ENCODE data around the gene OAS2. TPM values are rescaled to one million over a fixed set of nuclear protein-coding genes. Genes with fewer than 3 reads are reported as not detected.

OAS2 gene
- 0.41 TPM for total RNA-seq (ENCODE audit: unreplicated experiment)
- long read RNA-seq: 0 reads

- no peak within 1 kb of the TSS for H3K27ac Mint-ChIP-seq (ENCODE audit: unreplicated experiment)
- no peak for DNase-seq (ENCODE audit: low spot score)
- H3K27me3 Mint-ChIP-seq (ENCODE audit: unreplicated experiment): no peaks in the 10 kb centered on the region
- no peaks in the 10 kb centered on the region for H3K9me3 Mint-ChIP-seq (ENCODE audit: unreplicated experiment)
- H3K4me3 Mint-ChIP-seq (ENCODE audit: unreplicated experiment): no peak within 1 kb of the TSS
- no peak for TF ChIP-seq CTCF (IDR thresholded peaks at IDR 0.05; ENCODE audit: unreplicated experiment)
- H3K4me1 Mint-ChIP-seq (ENCODE audit: unreplicated experiment): no peaks in the 10 kb centered on the region
- H3K36me3 Mint-ChIP-seq (ENCODE audit: low read depth, unreplicated experiment): no peaks in the 10 kb centered on the region
These were observed at the start of gene OAS2 for GRCh38 chr12:112978163-112979040. TSS of gene OAS2 (plus strand) at chr12:112978519. CDS start at chr12:112978609, 90 bp downstream.

GRCh38 chr12:112928978-112929377 is 49.3 kb upstream of the OAS2 start:
- no peak for DNase-seq (ENCODE audit: low spot score)
- no peak overlapping the region for H3K27ac Mint-ChIP-seq (ENCODE audit: unreplicated experiment)
- no peaks in the 10 kb centered on the region for H3K36me3 Mint-ChIP-seq (ENCODE audit: low read depth, unreplicated experiment)
- TF ChIP-seq CTCF (IDR thresholded peaks at IDR 0.05; ENCODE audit: unreplicated experiment): no peak
- no peaks in the 10 kb centered on the region for H3K27me3 Mint-ChIP-seq (ENCODE audit: unreplicated experiment)
- no peak overlapping the region for H3K4me3 Mint-ChIP-seq (ENCODE audit: unreplicated experiment)
- H3K9me3 Mint-ChIP-seq (ENCODE audit: unreplicated experiment): no peaks in the 10 kb centered on the region
- no peaks in the 10 kb centered on the region for H3K4me1 Mint-ChIP-seq (ENCODE audit: unreplicated experiment)

- no peaks in the 10 kb centered on the region for H3K36me3 Mint-ChIP-seq (ENCODE audit: low read depth, unreplicated experiment)
- no peak for TF ChIP-seq CTCF (IDR thresholded peaks at IDR 0.05; ENCODE audit: unreplicated experiment)
- H3K9me3 Mint-ChIP-seq (ENCODE audit: unreplicated experiment): no peaks in the 10 kb centered on the region
These were observed 48.6 kb upstream of the OAS2 start for GRCh38 chr12:112929715-112930114.

GRCh38 chr12:112930350-112930749 is 48.0 kb upstream of the OAS2 start:
- DNase-seq (ENCODE audit: low spot score): no peak
- TF ChIP-seq CTCF (IDR thresholded peaks at IDR 0.05; ENCODE audit: unreplicated experiment): no peak
- no peaks in the 10 kb centered on the region for H3K27me3 Mint-ChIP-seq (ENCODE audit: unreplicated experiment)
- no peaks in the 10 kb centered on the region for H3K4me1 Mint-ChIP-seq (ENCODE audit: unreplicated experiment)
- H3K27ac Mint-ChIP-seq (ENCODE audit: unreplicated experiment): no peak overlapping the region
- no peak overlapping the region for H3K4me3 Mint-ChIP-seq (ENCODE audit: unreplicated experiment)
- no peaks in the 10 kb centered on the region for H3K9me3 Mint-ChIP-seq (ENCODE audit: unreplicated experiment)
- H3K36me3 Mint-ChIP-seq (ENCODE audit: low read depth, unreplicated experiment): no peaks in the 10 kb centered on the region

More at GRCh38 chr12:112929715-112930114, 48.6 kb upstream of the OAS2 start:
- Mint-ChIP-seq H3K27me3 (ENCODE audit: unreplicated experiment) (no peaks in the 10 kb centered on the region), H3K4me1 (ENCODE audit: unreplicated experiment) (no peaks in the 10 kb centered on the region), H3K27ac (ENCODE audit: unreplicated experiment) (no peak overlapping the region), H3K4me3 (ENCODE audit: unreplicated experiment) (no peak overlapping the region)
- no peak for DNase-seq (ENCODE audit: low spot score)

- no peaks in the 10 kb centered on the region for H3K9me3 Mint-ChIP-seq (ENCODE audit: unreplicated experiment)
- H3K27me3 Mint-ChIP-seq (ENCODE audit: unreplicated experiment): no peaks in the 10 kb centered on the region
These were observed 45.7 kb upstream of the OAS2 start for GRCh38 chr12:112932485-112933128.

More at GRCh38 chr12:112932485-112933128, 45.7 kb upstream of the OAS2 start:
- H3K4me3 Mint-ChIP-seq (ENCODE audit: unreplicated experiment): no peak overlapping the region
- TF ChIP-seq CTCF (IDR thresholded peaks at IDR 0.05; ENCODE audit: unreplicated experiment): no peak
- DNase-seq (ENCODE audit: low spot score): no peak
- H3K27ac Mint-ChIP-seq (ENCODE audit: unreplicated experiment): no peak overlapping the region
- H3K36me3 Mint-ChIP-seq (ENCODE audit: low read depth, unreplicated experiment): no peaks in the 10 kb centered on the region
- H3K4me1 Mint-ChIP-seq (ENCODE audit: unreplicated experiment): no peaks in the 10 kb centered on the region

Data from endothelial cell (in vitro differentiated cells).